HG03064 (cell line): ENCODE data around the gene EPHA3.

ENCODE experiments used
- ATAC-seq: cut with Tn5 transposase; IDR thresholded peaks from one replicate; pipeline ENCODE4 v1.9.1; 2021; ENCODE audit warnings: low read depth; ENCODE audit not compliant: unreplicated experiment

Gene EPHA3

DNA sequence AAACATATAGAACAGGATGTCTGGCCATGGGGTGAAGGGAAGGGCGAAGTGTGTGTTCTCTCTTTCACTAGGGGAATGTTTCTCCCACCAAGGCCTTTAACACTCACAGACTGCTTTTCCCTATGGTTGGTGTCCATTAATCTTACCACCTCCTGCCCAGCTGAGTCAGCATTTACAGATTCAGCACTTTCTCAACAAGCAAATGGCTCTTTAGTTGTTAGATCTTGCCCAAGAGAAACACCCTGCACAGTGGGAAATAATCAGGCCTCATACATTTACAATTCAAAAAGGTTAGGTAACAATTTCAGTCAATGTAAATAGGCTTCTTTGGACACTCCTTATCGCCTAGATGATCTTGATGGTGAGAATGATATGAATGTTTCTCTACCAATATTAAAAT lies 418.2 kb downstream of the EPHA3 start:
- no peak for ATAC-seq

DNA sequence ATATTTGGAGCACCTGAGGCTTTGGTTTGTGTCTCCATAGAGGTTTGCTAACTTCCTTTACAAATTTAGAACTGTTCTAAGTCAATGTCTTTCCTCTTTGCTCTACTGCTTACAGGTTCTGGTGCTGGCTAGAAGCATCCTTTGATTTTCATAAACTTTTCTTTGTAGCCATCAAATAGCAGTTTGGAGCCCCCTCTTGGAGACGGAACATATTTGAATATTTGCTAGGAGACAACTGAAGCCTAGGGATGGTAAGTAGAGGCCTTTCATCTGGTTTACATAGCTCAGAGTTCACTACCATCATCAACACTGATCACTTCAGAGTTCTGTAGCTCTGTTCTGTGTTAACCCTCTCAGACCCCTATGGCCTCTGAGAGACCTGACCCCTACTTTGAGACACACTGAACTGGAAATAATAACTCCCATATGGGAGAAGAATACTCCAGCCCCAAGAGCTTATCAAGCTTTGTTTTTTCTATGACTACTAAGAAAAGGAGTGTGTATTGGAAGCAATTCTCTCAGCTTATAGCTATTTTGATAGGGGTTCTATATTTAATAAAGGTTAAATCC lies 420.4 kb downstream of the EPHA3 start:
- ATAC-seq: no peak
